Motor neuron (in vitro differentiated cells): ENCODE results near the gene COX5A. TPM values are rescaled to one million over a fixed set of nuclear protein-coding genes. Genes with fewer than 3 reads are reported as not detected.
A peak's percentile ranks its signal among the peaks of the same experiment; 100 is the strongest.

ENCODE experiments used
- ATAC-seq, 8 experiments: fragments of 200-7000 bp; cut with Tn5 transposase; replicated peaks in 6 of 8; 2 replicates each; pipeline ENCODE4 v1.8.0; 2021; ENCODE audit warnings: mild to moderate bottlenecking in 8 of 8, moderate library complexity in 8 of 8
- H3K27ac ChIP-seq, 2 donors: fragments of 250-450 bp; sonication (Bioruptor Pico); 2 replicates each; pipeline ENCODE4 v1.9.0; 2021; ENCODE audit warnings: antibody characterized with exemption in 2 of 2, mild to moderate bottlenecking in 2 of 2, moderate library complexity in 1 of 2
- H3K4me1 ChIP-seq, 2 donors: fragments of 250-450 bp; sonication (Bioruptor Pico); replicated peaks in 1 of 2; 2 replicates each; pipeline ENCODE4 v1.6.1; 2021; ENCODE audit warnings: antibody characterized with exemption in 2 of 2, mild to moderate bottlenecking in 2 of 2, moderate library complexity in 1 of 2
- H3K4me3 ChIP-seq, 5 donors: fragments of 250-450 bp; sonication (Bioruptor Pico); 2 replicates each; pipeline ENCODE4 v1.9.0; 2021; ENCODE audit warnings: antibody characterized with exemption in 5 of 5, mild to moderate bottlenecking in 5 of 5, moderate library complexity in 4 of 5
- WGBS, 10 experiments: fragments of 450-650 bp; shearing (Covaris generic); methylation state at CpG; one replicate each; pipeline ENCODE4 v1.0.0; 2022; 5-methylcytosine and 5-hydroxymethylcytosine counted together
- in situ Hi-C, 9 experiments: fragments of 400-800 bp; cut with MboI; loops; one replicate each; pipeline ENCODE4 v1.15.0; 2021; ENCODE audit warnings: low sequenced_read_pairs in 9 of 9, low pct_unique_long_range_greater_than_20kb in 2 of 9; ENCODE audit not compliant: unreplicated experiment in 9 of 9
- total RNA-seq, 8 experiments: library from RNA; unstranded; fragments of 300-600 nt; gene quantifications; 2 replicates each; pipeline versions ENCODE4 v1.2.3 to v1.2.4, GENCODE V29; 2022

The COX5A gene
- total RNA-seq, 8 experiments from 2014 or later: 108 to 262 (median 203) TPM

GRCh38 chr15:74873756-74874424 is 64.0 kb downstream of the COX5A start:
- Histone ChIP-seq H3K27ac (peak overlapping the region; percentile 24 to 96), H3K4me3 (peak overlapping the region; percentile 55 to 90 (median 63)), H3K4me1 (peaks cover 10 to 11% of the 10 kb centered on the region in 2 donors)
- in situ Hi-C loops: no loop called here
- peak in 5 of 8 experiments; percentile 0 to 13 (median 3) for ATAC-seq
- WGBS, 10 experiments: 0 to 100% (median 100%) methylated on average over 1 to 3 of the region's 16 CpGs; no CpG with 5 or more reads in 2 of the 10 experiments

- 0 to 4% (median 0%) methylated on average over 1 to 8 of the region's 52 CpGs; no CpG with 5 or more reads in 6 of the 10 experiments for WGBS, 10 experiments
- Histone ChIP-seq H3K4me3 (peak within 1 kb of the TSS; percentile 55 to 90 (median 63)), H3K27ac (peak within 1 kb of the TSS; percentile 96 to 97), H3K4me1 (peaks cover 10 to 11% of the 10 kb centered on the region in 2 donors)
- in situ Hi-C loops: no loop called here
- peak; percentile 94 to 98 (median 96) for ATAC-seq
These were observed 64.7 kb downstream of the COX5A start, which contains the start of gene SCAMP2 for GRCh38 chr15:74873036-74873755. SCAMP2 (minus strand) TSS chr15:74873365; CDS start chr15:74873255, 110 bp downstream.

GRCh38 chr15:74872702-74873035 is 65.2 kb downstream of the COX5A start:
- WGBS, 10 experiments: 0 to 2% (median 0%) methylated on average over 1 to 9 of the region's 11 CpGs; no CpG with 5 or more reads in 4 of the 10 experiments
- Histone ChIP-seq H3K4me1 (peaks cover 10 to 11% of the 10 kb centered on the region in 2 donors), H3K27ac (peak overlapping the region; percentile 96 to 97), H3K4me3 (peak overlapping the region; percentile 55 to 90 (median 63))
- in situ Hi-C loops: no loop called here
- no peak for ATAC-seq

- Histone ChIP-seq H3K4me1 (peaks cover 10 to 11% of the 10 kb centered on the region in 2 donors), H3K27ac (no peak overlapping the region), H3K4me3 (no peak overlapping the region)
- ATAC-seq: no peak
- in situ Hi-C loops: no loop called here
- whole genome bisulfite sequencing, 10 experiments: 46 to 95% (median 68%) methylated on average over 2 to 6 of the region's 6 CpGs; no CpG with 5 or more reads in 2 of the 10 experiments
These were observed 67.2 kb downstream of the COX5A start for GRCh38 chr15:74870436-74871215.

Other genes with a start within 250 kb of the COX5A start
- gene EDC3, start 242.0 kb downstream of the COX5A start, total RNA-seq: 10 to 100 TPM in 7 of 8 experiments, 1 to 10 TPM in 1; 8.8 to 47.1 (median 29.1) TPM
- gene CYP1A1, start 212.5 kb downstream of the COX5A start, total RNA-seq: 1 to 10 TPM in 2 of 8 experiments, under 1 TPM in 5, not detected in 1; 0.21 to 3.8 (median 0.73) TPM
- gene CYP1A2, start 189.2 kb downstream of the COX5A start, total RNA-seq: under 1 TPM in 4 of 8 experiments, not detected in 4; 0.13 to 0.47 (median 0.14) TPM
- gene CSK, start 156.0 kb downstream of the COX5A start, total RNA-seq: 100 to 1,000 TPM in 2 of 8 experiments, 10 to 100 TPM in 6; 15.6 to 155 (median 27.0) TPM
- gene LMAN1L, start 125.2 kb downstream of the COX5A start, total RNA-seq: 1 to 10 TPM in 2 of 8 experiments, under 1 TPM in 5, not detected in 1; 0.08 to 1.8 (median 0.32) TPM
- gene CPLX3, start 111.4 kb downstream of the COX5A start, total RNA-seq: under 1 TPM in 7 of 8 experiments, not detected in 1; 0.11 to 0.66 (median 0.32) TPM
- 10 to 100 TPM; 19.8 to 37.2 (median 28.6) TPM for gene ULK3, start 94.9 kb downstream of the COX5A start, total RNA-seq
- gene SCAMP2, start 64.7 kb downstream of the COX5A start, total RNA-seq: 10 to 100 TPM; 12.3 to 49.9 (median 24.0) TPM
- gene MPI, start 48.0 kb downstream of the COX5A start, total RNA-seq: 10 to 100 TPM; 43.0 to 70.9 (median 54.5) TPM
- 10 to 100 TPM; 22.2 to 62.1 (median 46.6) TPM for gene FAM219B, start 31.2 kb downstream of the COX5A start, total RNA-seq
- 10 to 100 TPM in 4 of 8 experiments, 1 to 10 TPM in 4; 3.2 to 13.9 (median 9.5) TPM for gene RPP25, start 18.7 kb upstream of the COX5A start, total RNA-seq
- 10 to 100 TPM in 5 of 8 experiments, 1 to 10 TPM in 3; 3.6 to 62.7 (median 51.5) TPM for gene SCAMP5, start 57.5 kb upstream of the COX5A start, total RNA-seq
- gene PPCDC, start 85.5 kb upstream of the COX5A start, total RNA-seq: 10 to 100 TPM in 4 of 8 experiments, 1 to 10 TPM in 4; 4.7 to 16.1 (median 9.9) TPM